Natural killer cell treated with Interleukin-12 subunit alpha and Interleukin-12 subunit beta and Interleukin-15 and Interleukin-18, amount 100 ng/mL, for 72 hours (primary cell): ENCODE measurements around the gene TMEM54. TPM values are rescaled to one million over a fixed set of nuclear protein-coding genes. Genes with fewer than 3 reads are reported as not detected.

ENCODE experiments used
- total RNA-seq, 2 donors: library from RNA; stranded (reverse); gene quantifications; one replicate each; pipeline ENCODE4 v1.2.3, GENCODE V29; 2022

TMEM54 gene
- total RNA-seq, 2 donors from 2014 or later = 2.5 to 5.9 TPM

Other genes with a start within 250 kb of the TMEM54 start
- gene SYNC, start 198.6 kb downstream of the TMEM54 start, total RNA-seq = not detected
- gene YARS1, start 84.0 kb downstream of the TMEM54 start, total RNA-seq = 100 to 1,000 TPM; 228 to 274 TPM
- 10 to 100 TPM; 31.0 to 54.9 TPM for gene S100PBP, start 83.7 kb downstream of the TMEM54 start, total RNA-seq
- not detected for gene FNDC5, start 30.5 kb downstream of the TMEM54 start, total RNA-seq
- under 1 TPM in 1 of 2 donors, not detected in 1; 0.38 TPM for gene HPCA, start 14.9 kb downstream of the TMEM54 start, total RNA-seq
- gene RNF19B, start 63.4 kb upstream of the TMEM54 start, total RNA-seq = 100 to 1,000 TPM in 1 of 2 donors, 10 to 100 TPM in 1; 92.0 to 246 TPM
- gene AK2, start 135.5 kb upstream of the TMEM54 start, total RNA-seq = 100 to 1,000 TPM; 379 to 475 TPM
- 1 to 10 TPM; 2.4 to 4.4 TPM for gene AZIN2, start 179.8 kb upstream of the TMEM54 start, total RNA-seq